ENCODE results near the gene PLEKHA5.

DNA sequence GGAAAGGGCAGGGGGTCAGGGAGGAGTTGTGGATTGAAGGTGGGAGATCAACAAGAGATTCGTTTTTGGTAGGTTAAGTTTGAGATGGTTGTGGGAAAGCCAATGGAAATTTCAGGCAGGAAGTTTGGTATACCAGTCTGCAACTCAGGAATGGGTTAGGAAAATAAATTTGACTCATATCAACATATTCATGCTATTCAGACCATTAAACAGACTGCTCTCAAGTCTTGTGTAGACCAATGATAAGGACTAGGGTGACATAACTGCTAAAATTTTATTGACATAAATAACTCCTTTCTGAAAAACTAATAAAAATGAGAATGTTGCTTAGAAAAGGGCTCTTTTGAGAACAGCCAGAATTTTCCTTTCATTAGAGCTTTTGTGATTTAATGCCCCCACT lies 60.0 kb downstream of the PLEKHA5 start:
- TF ChIP-seq, protein P1, sequence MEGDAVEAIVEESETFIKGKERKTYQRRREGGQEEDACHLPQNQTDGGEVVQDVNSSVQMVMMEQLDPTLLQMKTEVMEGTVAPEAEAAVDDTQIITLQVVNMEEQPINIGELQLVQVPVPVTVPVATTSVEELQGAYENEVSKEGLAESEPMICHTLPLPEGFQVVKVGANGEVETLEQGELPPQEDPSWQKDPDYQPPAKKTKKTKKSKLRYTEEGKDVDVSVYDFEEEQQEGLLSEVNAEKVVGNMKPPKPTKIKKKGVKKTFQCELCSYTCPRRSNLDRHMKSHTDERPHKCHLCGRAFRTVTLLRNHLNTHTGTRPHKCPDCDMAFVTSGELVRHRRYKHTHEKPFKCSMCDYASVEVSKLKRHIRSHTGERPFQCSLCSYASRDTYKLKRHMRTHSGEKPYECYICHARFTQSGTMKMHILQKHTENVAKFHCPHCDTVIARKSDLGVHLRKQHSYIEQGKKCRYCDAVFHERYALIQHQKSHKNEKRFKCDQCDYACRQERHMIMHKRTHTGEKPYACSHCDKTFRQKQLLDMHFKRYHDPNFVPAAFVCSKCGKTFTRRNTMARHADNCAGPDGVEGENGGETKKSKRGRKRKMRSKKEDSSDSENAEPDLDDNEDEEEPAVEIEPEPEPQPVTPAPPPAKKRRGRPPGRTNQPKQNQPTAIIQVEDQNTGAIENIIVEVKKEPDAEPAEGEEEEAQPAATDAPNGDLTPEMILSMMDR (IDR thresholded peaks at IDR 0.05): no peak
- no peak for TF ChIP-seq POLR2A (IDR thresholded peaks at IDR 0.05)

All from heart left ventricle (tissue), 13 donors.